Inferior parietal cortex (tissue), 1 donor: ENCODE data around the gene ROBO2.

Experiments
- DNase-seq: peaks from one replicate; pipeline ENCODE4 v3.0.0-alpha.2; 2016; ENCODE audit errors: extremely low spot score

Gene ROBO2

DNA sequence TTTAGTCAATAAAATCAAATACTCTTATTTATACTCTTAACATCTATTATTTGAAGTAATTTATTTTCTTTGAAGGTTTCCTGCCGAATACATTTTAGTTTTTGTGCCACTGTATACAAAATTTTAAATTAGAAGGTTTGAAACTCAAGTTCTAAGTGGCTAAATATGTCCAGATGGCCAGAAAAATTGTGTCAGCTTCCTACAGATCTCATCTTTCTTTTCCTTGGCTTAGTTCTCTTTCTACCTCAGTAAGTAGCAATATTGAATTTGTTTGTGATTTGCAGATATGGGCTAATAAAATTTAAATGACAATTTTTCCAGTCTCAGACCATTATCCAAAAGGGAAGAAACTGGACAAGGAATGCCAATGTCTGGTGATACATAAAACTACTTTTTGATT lies 452.1 kb downstream of the ROBO2 start:
- DNase-seq: no peak

DNA sequence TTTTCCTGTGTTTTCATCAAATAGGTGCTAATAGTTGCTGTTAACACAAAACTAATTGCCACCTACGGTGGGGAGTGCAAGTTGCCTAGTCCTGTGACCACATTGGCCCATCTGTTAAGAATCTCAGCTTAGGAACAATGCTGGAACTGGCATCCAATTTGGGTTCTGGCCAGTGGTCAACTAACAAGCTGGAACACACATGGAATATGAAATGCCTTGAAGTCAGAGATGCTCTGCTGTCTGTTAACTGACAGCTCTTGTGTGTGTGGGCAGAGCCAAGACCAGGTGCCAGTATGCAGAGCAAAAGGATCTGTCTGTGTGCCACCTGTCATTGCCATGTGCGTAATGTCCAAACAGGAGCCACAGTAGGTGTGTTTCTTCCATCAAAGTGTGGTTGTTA lies 460.8 kb downstream of the ROBO2 start:
- DNase-seq: no peak

DNA sequence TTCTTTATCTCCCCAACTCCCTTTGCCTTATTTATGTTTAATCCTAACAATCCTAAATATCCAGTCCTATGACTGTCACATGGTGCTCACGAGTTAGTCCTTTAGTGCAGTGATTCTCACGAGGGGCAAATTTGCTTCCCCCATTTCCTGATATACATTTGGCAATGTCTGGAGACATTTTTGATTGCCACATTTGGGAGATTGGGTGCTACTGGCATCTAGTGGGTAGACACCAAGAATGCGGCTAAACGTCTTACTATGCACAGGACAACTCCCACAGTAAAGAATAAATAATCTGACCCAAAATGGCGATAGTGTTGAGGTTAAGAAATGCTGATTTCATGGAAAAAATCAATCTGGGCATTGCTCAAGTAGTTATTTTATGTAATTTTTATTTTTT lies 466.5 kb downstream of the ROBO2 start:
- DNase-seq: no peak

DNA sequence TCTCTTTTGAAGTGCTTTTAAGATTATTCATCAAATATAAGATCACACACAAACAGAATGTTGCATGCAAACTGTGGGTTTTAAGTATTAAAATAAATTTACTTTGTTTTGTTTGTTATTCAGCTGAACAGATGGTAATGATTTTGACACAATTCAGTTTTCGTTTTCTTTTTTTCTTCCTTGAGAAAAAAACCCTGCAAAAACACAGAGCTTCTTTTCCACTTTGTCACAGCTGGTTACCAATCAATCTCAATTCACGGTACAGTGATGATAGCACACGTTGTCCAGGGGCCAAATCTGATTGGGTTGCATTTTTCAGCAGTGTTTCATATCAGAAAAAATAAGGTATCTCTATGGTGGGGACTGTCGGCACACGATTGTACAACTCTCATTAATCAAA lies 473.6 kb downstream of the ROBO2 start:
- DNase-seq: no peak

- DNase-seq: no peak
These were observed 474.9 kb downstream of the ROBO2 start for GRCh38 chr3:77514766-77515165.

- no peak for DNase-seq
These were observed 484.6 kb downstream of the ROBO2 start for GRCh38 chr3:77524463-77524862.

- DNase-seq: no peak
These were observed 485.2 kb downstream of the ROBO2 start for GRCh38 chr3:77524946-77525682.

DNA sequence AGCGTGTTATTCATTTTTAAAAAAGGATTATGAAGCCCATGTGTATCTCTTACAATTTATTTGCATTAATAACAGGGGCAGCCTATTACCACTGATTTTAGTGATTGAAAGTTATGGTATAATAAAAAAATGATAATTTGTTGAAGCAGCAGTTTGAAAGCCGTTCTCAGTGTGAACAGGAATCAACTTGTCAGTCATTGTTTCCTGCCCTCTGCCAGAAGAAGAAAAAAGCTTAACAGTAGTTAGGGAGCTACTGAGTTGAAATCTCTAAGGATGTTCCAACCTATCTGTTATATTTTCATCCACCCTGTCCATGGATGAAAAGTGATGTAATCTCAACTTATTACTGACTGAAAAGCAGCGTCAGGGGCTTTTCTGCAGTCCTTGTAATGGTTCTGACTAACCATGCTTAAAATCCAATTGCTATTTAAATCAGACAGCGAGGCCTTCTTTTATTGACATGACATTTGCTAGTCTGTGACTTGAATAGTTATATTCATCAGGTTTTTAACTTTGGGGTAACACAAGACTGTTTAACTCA lies 486.7 kb downstream of the ROBO2 start:
- DNase-seq: no peak

DNA sequence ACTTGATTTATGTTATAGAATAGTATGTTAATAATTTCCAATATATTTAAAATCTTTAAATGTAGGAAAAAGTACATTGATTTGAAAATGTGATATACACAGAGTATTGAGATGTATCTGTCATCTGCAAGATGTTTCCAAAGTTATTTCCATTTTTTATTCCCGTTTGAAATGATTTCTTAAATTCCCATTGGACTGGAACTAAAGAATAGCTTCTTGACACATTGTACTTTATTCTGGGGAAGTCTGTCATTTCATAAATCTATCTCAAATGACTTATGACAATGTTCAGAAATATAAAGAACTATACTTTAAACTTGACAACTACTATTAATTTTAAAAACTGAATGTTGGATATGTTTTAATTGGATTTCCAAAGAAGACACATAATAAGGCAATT lies 489.6 kb downstream of the ROBO2 start:
- no peak for DNase-seq

DNA sequence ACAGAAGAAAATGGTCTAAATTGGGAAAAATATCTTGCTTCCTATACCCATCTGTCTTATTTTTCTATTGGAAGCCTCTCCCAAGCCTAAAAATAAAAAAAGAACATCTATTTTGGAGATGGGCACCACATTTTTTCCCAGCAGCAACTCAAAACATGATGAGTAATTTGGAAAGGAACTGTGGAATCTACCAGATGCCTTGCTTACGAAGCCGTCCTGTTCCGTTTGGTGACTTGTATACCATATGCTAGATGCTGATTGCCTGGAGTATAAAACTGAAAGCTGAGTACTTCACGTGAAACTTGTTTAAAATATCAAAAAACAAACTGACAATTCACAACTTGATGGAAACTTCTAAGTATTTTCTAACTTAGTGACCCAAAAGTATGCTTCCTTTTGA lies 491.0 kb downstream of the ROBO2 start:
- peak; percentile 59 for DNase-seq

- no peak for DNase-seq
These were observed 495.2 kb downstream of the ROBO2 start for GRCh38 chr3:77535116-77535515.

DNA sequence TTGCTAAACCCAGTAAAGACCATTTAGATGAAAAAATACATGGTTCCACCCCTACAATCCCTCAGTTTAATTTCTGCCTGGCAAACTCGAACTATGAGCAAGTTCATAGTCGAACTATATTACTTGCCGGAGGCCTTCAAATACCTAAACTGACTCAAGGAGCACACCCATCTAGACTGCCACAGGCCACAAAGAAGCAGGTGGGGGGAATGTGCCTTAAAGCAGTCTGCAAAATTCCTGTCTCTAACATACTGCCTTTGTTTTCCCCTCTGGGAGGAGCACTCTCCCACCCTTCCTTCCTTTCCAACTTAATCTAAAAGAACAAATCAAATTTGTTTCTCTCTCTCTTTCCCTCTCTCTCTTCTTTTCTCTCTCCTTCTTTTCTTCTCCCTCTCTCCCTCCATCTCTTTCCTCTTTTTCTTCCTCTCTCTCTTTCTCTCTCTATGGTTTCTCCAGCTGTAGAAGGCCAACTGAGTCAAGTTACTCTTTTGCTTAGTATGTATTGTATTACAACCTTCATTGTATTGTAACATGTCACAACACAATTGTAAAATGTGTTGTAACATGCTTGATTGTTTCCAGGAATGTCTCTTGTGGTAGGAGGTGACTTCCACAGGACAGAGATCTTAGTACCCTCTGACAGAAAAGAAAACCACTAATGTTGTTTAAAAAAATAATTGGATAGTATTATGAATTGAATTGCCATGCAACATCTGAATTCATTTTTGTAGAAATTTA lies 496.3 kb downstream of the ROBO2 start:
- no peak for DNase-seq

GRCh38 chr3:77539014-77539413 lies 499.1 kb downstream of the ROBO2 start:
- DNase-seq: no peak

GRCh38 chr3:77539677-77540076 lies 499.8 kb downstream of the ROBO2 start:
- no peak for DNase-seq

DNA sequence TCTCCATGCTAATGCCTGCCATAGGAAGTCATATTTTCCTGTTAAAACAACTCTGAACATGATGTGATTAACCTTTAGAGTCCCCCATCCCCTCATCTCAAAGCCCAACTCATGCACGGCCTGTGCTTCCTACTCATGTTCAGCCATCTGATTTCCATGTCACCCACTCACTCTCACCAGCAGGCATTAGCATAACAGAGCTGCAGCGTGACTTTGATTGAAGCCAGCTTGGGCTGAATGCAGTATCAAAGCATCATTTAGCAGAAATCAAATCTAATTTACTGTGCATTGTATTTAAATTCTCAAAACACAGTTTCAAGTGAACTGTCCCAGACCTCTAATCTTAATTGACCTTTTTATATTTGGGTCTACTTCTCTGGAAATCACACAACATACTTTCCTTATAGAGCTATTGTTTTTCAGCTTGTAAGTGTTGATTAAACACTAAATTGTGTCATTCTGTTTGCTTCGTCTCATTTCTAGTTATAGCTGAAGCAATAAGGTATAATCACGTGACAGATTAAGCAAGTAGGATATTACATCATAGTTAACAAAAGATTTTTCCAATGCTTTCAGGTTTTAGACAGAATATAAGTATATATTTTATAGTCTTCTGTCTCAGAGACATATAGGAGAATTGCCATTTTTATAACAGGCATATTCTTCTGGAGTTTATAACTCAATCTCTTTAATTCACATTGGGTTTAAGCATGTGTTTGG lies 501.5 kb downstream of the ROBO2 start:
- no peak for DNase-seq

- no peak for DNase-seq
These were observed 506.3 kb downstream of the ROBO2 start for GRCh38 chr3:77546246-77546645.

DNA sequence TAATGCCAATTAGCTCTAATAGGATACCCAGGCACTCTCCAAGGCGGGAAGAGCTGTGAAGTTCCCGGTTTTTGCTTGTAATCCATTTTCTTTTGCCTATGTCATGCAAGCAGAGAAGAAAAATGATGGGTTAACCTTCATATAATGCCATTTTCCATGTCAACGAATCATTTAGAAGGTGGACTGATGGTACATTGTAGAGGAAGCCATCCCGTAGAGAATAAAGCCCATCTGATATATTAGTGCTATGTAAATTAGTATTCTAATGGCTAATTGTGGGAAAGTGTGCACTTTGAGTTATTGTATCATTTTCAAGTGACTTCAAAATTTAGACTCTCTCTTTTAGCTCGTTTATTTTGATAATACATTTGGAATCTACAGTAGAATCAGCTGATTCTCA lies 509.1 kb downstream of the ROBO2 start:
- DNase-seq: no peak

DNA sequence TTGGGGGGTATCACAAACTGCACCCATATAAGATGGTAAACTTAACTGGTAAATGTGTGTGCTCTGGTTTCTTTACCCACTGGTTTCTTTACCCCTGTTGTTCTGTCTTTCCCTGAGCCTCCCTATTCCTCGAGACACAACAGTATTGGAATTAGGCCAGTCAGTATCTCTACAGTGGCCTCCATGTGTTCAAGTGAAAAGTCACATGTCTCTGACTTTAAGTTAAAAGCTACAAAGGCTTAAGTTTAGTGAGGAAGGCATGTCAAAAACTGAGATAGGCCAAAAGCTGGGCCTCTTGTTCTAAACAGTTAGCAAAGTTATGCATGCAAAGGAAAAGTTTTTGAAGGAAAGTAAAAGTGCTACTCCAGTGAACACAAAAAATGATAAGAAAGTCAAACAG lies 513.3 kb downstream of the ROBO2 start:
- no peak for DNase-seq

- DNase-seq: no peak
These were observed 522.2 kb downstream of the ROBO2 start for GRCh38 chr3:77562089-77562488.

DNA sequence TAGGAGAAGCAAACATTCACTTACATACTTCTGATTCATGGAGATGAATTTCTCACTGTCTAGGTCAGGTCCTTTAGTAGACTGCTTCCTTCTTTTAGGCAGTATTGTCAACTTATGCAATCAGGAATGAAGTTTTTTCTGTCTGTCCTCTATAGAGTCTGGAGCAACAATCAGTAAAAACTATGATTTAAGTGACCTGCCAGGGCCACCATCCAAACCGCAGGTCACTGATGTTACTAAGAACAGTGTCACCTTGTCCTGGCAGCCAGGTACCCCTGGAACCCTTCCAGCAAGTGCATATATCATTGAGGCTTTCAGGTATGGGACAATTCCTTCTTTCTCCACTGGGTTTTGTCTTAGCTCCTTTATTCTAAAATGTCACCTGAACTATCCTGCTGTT lies 523.1 kb downstream of the ROBO2 start:
- DNase-seq: no peak

GRCh38 chr3:77566055-77566454 lies 526.2 kb downstream of the ROBO2 start:
- no peak for DNase-seq

- no peak for DNase-seq
These were observed 532.2 kb downstream of the ROBO2 start for GRCh38 chr3:77571971-77572715.
